COLO829 (cell line): ENCODE results near the gene MYL4.

Source experiments
- DNase-seq: peaks from one replicate; pipeline ENCODE4 v3.0.0; 2012; ENCODE audit warnings: low spot score

The MYL4 gene

GRCh38 chr17:47273245-47273644 lies 64.1 kb downstream of the MYL4 start:
- DNase-seq: no peak
